Activated CD4-positive, alpha-beta T cell treated with anti-CD3 and anti-CD28 coated beads, Interleukin-2, Interleukin-6, amounts not matched to agents 100 ng/mL and 50 ng/mL, durations not matched to agents 16 hours and 8 hours (primary cell): ENCODE measurements around the gene TNRC6C.
"Not testable (repeated sequence)": the region's sequence is repeated elsewhere in the genome, so short reads cannot be mapped to it uniquely, and the experiment has no call there.

Experiments used
- DNase-seq: peaks from one replicate; pipeline ENCODE4 v3.0.0-alpha.2; 2020

TNRC6C gene

DNA sequence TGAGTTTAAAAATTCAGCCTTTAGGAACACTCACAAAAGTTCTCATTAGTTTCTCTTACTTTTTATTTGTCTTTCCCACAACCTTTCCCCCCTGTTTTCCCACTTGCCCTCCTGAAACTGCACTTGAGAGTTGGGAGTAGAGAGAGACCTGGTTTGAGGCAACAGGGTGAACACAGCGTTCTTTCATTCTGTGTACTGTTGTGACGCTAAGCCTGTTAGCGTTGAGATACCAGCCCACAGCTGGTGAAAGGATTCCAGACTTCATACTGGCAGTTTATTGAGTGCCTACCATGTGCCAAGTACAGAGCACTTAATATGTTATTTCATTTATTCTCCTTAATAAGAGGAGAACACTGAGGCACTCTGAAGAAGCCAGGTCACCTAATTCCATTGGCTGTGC lies 10.3 kb downstream of the TNRC6C start:
- no peak for DNase-seq

DNA sequence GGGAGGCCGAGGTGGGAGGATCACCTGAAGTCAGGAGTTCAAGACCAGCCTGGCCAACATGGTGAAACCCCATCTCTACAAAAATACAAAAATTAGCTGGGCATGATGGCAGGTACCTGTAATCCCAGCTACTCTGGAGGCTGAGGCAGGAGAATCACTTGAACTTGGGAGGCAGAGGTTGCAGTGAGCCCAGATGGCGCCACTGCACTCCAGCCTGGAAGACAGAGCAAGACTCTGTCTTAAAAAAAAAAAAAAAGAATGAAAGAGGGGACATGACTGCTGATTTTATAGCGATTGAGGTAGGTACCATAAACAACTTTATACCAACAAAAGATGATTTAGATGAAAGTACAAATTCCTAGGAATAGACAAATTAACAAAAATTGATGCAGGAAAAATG lies 13.8 kb downstream of the TNRC6C start:
- DNase-seq: not testable (repeated sequence)

DNA sequence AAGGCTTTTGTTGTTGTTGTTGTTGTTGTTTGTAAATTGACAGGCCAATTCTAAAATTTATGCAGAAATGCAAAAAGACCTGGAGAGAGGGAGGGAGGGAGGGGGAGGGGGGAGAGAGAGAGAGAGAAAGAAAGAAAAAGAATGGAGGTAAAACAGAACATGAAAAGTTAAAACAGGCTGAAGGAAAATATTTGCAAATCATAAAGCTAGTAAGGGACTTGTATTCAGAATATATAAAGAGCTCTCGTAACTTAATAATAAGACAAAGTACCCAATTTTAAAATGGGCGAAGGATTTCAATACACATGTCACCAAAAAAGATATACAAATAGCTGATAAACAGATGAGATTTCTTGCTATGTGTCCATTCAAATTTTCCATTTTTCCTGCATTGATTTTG lies 15.4 kb downstream of the TNRC6C start:
- no peak for DNase-seq

DNA sequence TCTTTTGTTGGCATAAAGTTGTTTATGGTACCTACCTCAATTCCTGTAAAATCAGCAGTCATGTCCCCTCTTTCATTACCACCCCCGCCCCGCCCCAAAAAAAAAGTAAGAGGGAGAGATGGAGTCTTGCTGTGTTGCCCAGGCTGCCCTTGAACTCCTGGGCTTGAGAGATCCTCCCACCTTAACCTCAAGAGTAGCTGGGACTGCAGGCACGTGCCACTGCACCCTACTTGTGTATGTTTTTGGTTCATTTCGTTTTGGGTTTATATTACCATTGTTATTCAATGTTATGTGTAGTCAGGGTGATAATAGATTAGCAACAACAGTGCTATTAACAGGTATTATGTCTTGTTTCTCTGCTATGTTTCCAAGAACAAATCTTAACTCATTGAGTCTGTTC lies 15.9 kb downstream of the TNRC6C start:
- no peak for DNase-seq

DNA sequence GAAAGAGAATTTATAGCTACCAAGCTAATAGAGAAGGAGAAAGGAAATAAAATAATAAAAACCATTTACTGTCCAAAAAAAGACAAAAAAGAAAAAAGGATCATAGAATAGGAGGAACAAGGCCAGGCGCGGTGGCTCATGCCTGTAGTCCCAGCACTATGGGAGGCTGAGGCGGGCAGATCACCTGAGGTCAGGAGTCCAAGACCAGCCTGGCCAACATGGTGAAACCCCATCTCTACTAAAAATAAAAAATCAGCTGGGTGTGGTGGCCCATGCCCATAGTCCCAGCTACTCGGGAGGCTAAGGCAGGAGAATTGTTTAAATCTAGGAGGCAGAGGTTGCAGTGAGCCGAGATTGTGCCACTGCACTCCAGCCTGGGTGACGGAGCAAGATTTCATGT lies 23.9 kb downstream of the TNRC6C start:
- DNase-seq: not testable (repeated sequence)

DNA sequence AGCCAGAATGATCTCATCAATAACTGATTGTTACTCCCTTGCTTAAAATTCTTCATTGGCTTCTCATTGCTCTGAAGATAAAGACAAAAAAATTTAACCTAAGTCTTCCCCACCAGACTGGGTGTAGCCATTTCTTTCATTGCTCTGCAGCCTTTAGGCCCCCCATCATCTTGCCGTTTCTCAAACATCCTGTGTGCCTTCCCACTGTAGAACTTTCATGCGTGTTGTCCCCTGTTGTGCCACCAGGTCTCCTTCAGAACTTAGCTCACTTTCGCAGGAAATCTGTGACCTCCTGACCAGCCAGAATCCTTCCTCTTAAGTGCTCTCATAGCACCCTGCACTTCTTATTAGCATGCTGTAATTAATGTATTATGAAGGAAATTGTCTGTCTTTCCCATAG lies 31.8 kb downstream of the TNRC6C start:
- no peak for DNase-seq

DNA sequence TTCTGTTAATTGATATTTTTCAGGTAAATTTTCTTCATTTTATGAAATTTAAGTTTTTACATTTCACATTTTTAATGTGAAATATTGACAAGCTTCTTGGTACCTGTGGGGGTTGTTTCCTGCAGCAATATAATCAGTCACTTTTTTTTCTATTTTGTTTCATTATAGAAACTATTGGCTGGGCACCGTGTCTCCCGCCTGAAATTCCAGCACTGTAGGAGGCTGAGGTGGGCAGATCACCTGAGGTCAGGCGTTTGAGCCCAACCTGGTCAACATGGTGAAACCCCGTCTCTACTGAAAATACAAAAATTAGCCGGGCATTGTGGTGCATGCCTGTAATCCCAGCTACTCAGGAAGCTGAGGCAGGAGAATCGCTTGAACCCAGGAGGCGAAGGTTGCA lies 35.2 kb downstream of the TNRC6C start:
- DNase-seq: not testable (repeated sequence)

DNA sequence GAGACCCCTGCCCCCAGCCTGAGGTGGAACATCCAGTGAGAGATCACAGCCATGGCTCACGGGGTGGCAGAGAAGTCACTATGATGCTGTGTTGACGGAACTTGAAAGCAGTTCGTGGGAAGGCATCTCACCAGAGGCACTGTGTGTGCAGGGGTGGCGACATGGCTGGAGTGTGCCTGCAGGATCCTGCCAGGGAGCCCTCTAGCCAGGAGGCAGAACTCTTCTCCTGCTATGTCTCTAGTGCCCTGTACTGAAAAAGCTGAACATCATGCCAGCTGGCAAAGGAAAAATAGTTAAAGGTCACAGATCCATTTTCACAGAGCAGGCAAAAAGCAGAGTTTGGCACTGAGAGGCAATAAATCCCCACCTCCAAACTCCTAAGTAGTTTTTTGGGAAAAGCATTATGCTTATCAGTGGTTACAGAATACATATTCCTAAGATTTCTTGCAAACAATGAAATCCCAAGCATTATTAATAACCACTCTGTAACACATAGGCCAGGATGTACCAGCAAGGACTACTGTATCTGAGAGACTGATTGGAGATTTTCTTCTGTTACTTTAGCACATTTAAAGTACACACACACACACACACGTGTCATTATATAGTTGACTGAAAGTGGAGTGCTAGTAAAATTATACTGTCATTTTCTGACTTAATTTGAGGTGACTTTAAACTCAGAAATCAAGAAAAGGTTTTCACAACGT lies 36.8 kb downstream of the TNRC6C start:
- DNase-seq: no peak

DNA sequence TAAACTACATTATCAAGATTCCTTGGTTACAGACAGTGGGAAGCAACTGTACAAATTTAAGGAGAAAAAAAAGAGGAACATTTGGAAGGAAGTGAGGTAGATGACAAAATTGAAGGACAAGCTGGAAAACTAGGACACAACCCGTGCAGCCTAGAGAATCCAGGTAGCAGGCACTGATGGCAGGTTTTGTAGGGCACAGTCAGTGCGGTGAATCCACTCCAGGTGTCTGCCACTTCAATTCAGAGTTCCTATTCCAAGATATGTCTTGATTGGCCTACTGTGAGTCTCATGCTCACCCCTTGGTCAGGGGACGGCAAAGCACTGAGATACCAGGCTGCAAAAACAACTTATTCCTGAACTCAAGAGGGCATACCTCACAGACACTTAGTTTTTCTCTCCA lies 37.8 kb downstream of the TNRC6C start:
- DNase-seq: no peak

DNA sequence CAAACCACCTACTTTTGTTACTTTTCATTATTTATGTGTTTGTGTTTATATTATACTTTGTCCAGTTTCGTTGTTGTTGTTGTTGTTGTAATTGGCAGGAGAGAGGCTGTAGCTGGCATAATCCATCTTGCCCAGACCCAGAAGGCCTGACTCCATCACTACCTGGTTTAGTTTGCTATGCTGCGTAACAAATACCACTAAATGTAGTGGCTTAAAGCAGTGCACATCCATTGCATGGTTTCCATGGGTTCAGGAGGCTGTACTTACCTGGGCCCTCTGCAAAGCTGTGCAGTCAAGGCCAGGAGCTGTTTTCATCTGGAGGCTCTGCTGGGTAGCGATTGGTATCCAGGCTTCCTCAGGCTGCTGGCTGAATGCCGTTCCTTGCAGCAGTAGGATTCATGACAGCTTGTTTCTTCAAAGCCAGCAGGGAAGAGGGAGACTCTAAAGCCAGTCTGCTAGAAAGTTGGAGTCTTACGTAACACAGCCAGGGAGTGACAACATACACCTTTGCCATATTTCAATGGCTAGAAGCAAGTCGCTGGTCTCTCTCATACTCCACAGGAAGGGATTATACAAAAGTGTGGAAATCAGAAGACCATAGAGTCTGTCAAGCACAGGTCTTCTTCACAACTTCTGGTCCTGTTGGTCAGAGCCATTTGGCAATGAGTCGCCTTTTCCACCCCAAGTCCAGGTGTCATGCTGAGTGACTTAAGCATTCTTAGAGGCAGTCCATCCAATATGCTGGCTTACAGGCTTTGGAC lies 41.1 kb downstream of the TNRC6C start:
- DNase-seq: peak; percentile 5

DNA sequence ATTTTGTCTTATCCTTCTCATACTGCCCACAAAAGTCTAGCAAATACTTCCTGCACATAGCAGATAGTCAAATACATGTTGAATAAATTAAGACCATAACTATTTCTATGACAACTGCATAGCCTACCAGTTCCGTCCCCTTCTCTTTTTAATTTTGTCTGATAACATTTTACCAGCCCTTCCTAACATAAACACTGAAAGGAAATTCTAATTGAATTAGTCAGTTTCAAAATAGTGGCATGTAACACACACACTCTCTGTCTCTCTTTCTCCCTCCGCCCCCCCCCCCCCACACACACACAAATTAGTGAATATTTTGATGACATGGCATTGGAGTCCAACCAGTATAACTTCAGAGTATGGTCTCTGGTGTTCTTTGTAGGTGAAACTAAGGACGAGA lies 41.8 kb downstream of the TNRC6C start:
- DNase-seq: no peak

DNA sequence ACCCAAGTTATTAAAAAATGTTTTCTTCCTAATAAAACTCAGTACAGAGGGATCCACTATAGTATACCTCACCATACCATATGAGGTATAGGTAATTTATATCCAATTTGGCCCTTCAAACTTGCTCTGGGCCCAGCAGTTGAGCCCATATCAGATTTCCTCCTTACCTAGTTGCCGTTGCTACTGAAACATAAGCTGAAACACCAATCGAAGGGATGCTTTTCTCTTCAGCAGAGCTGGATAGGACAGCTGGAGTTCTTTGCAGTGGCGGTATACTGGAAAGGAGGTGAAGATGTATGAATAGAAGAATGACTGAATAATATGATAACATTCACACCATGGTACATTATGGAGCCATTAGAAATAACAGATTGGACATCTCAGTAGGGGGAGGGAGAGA lies 42.7 kb downstream of the TNRC6C start:
- no peak for DNase-seq

DNA sequence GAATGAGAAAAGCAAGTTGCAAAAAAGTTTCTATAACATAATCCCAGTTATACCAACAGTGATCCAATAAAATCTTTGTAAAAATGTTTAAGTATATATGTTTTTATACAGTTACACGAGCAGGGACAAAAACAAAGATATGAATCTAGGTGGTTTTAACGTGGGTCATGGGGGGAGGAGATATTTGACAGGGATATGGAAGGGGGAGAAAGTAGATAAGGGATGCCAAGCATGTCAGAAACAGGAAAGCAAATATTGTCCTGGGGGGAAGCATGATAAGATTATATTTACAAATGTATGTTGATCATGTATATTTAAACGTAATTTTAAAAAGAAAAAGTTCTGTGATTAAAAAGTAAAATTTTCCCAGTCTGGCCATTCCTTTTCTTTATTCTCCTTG lies 43.1 kb downstream of the TNRC6C start:
- DNase-seq: no peak

DNA sequence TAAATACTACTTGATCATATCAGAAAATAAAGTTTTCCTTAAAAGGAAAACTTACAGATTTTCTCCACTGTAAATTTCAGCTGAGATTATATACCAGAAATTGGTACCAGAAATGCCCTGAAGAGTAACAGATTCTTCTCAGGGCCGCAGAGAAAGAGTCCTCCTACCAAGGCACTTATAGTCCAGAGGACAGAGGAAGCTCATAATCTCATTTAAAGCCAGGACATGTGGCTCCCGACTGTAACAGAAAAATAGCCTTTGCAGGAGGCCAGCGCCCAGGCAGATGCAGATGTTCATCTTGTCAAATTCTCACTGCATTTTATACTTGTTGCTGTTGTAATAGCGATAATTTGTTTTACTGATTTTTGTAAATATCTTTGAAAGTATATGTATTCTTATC lies 43.7 kb downstream of the TNRC6C start:
- DNase-seq: no peak

DNA sequence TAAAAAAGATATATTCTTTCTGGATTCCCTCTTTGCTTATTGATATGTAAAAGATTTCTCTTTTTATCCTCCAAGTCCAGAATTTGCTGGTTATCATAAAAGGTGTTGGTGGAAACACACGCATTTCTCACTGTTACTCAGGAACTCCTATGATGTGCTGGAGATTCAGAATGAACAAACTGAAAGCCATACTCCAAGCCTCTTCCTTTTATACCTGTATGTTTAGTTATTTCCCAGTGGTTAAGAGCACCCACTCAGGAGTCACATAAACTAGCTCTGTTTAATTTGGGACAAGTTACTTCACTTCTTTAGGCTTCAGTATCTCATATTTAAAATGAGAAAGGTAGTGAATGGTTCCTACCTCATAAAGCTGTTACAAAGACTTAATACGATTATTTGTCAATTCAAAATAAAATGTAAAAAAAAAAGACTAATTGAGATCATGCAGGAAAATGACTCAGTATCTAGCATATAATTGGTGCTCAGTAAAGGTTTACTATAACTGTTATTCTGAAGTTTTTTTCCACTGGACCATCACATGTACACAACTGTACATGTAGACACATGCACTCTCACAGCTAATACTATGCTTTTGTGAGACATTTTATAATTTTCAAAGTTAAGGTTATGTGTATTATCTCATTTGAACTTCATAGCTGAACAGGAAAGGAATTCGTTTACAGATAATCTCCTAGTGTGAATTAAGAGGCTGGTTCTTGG lies 47.1 kb downstream of the TNRC6C start:
- no peak for DNase-seq

DNA sequence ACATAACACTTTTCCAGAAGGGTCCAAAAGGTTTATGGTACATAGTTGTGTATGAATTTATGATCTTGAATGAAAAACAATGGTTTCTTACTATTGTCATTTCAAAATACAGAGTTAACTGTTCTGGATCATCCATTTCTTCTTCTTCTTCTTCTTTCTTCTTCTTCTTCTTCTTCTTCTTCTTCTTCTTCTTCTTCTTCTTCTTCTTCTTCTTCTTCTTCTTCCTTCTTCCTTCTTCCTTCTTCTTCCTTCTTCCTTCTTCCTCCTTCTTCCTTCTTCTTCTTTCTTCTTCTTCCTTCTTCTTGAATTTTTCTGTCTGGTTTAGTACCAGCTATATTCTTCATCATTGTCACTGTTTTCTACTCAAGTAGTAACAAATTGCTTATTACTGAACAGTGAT lies 47.8 kb downstream of the TNRC6C start:
- DNase-seq: no peak

DNA sequence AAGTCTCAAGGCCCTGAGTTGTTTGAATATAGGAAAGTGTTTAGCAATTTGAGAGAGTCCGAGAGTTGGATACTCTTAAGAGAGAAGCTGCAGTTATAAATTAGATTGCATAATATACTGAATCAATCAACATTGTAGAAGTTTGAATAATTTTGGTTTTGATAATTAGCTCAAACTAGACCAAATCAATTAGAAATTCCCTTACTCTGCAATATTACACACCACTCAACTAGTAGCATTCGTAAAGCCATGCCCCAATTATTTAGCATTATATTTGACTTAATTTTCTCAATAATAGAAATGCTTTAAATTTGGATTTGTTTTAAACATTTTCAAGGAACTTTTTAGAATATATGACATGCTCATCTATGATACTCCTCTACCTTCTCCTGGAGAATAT lies 49.1 kb downstream of the TNRC6C start:
- DNase-seq: no peak

DNA sequence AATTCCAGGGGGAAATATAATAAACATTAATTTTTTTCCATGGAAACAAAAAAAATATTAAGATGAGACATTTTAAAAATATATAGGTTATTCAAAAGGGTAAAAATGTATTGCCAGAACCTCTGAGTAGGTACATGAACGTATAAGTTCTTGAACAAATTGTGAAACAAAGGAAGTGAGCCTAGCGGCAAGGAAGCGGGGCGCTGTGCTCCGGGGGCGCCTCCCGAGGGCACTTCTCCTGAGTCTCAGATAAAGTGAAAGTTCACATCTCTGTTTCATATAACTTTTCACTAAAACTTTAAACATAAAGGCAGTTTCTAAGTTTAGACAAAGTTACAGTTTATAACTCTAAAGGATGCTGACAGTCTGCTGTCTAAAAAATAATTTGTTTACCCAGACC lies 52.3 kb downstream of the TNRC6C start:
- DNase-seq: no peak

DNA sequence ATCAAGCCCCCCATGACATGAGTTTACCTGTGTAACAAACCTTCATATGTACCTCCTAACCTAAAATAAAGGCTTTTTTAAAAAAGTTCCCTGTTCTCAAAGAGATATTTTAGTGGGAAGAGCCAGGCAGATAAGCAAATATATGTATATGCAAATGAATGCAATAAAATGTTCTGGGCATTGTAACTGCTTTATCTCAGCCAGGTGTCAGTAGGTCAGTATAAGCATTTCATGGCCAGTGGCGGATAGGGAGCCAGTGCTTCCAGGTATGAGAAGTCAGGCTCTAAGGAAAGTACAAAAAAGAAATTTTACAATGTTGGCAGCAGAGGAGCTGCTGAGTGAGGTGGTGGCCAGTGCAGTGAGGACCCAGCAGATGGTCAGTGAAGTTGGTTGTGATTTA lies 53.9 kb downstream of the TNRC6C start:
- no peak for DNase-seq

DNA sequence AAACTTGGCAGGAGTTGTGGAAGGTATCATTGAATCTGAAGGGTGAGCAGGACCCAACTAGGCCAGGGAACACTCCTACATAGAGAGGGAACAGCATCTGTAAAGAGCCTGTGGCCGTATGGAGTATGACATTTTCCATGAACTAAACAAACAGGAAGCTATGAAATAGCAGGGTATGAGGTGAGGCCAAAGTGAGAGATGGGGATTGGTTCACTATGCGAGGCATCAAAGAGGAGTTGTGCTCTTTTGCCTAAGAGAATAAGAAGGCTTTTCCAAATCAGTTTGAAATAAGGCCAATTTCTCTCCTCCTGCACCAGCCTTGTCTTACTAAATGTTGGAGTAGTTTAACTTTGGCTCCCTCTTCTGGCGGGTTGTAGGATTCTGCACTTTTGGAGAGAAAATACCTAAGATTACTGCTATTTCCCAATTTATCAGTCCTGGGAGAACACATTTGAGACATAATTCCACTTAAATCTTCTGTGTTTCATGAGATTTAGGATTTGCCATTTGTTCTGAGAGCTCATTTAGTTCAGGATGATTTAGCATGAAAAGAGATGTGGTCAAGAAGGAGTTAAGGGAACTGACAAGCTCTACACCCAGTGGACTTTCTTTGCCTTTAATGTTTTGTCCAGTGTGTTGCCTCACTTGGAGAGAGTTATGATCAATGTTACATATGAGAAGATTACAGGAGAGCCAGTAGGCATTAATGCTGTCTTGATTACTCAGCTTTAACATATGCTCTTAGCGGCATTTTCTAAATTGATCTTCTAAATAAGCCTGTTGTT lies 55.4 kb downstream of the TNRC6C start:
- DNase-seq: peak; percentile 69

DNA sequence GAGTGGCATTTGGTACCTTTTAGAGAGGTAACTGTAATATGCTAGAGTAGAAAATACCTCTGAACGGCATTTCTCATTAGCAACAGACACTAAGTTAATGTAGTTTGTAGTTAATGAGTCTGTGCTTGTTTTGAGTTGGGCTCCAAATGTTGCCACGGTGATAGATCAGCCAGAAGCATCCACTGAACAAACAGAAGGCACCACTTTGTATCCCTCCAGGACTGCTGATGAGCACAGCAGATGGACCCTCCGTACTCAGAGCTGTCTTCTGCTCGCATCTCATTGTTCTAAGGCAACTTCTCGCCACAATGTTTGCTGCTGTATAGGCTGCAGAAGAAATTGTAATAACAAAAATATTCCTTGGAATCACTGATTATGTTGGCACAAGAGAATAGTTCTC lies 56.1 kb downstream of the TNRC6C start:
- DNase-seq: no peak

DNA sequence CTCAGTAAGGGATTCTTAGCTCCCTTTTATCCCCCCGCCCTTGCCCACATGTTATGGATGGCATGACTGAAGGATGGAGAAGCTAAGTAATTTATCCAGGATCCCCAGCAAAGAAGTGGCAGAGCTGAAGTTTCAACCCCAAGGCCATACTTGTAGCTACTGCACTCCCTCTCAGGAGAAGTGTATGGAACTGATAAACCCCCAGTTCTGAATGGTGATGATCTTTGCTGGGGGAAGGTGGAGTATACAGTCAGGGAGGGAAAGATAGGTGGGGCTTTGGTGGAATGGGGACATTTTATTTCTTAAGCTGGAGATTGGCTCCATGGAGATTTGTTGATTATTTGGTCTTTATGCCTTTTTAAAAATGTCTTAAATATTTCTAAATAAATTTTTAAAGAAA lies 58.3 kb downstream of the TNRC6C start:
- no peak for DNase-seq

DNA sequence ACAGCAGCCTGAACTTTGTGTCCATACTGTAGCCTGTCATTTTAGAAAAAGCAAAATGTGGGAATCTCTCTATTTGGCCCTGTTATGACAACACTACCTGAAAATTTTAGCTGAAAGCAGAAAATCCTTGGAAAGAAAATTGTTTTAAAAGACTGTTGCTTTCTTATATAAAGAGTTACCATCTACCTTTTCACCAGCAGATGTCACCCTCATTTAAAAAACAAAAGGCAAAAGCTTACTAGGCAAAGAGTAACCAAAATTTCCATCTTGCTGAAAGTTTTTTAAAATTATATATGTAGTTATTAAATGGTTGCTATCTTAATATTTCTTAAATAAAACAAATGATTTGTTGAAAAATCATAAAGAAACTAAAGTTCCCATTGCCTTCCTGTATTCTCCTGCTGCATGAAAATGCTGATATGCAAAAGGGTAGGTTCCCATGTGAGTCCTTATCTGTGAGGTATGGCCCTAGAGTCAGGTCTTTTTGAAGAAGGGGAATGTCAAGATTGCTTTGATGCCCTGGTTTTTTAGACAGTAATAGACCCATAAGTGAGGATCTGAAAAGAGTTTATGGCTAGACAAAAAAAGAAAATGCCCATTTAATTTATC lies 61.0 kb downstream of the TNRC6C start:
- peak; percentile 36 for DNase-seq
